GM12878 (cell line): ENCODE data around the gene TMEM63C. TPM values are rescaled to one million over a fixed set of nuclear protein-coding genes. Genes with fewer than 3 reads are reported as not detected.

Experiments
- ATAC-seq: fragments of 200-7000 bp; cut with Tn5 transposase; 3 replicates; pipeline ENCODE4 v1.9.1; 2020; ENCODE audit warnings: mild to moderate bottlenecking, moderate library complexity
- BruUV-seq: library from RNA; stranded (reverse); fragments of 400-500 nt; replicated peaks from 2 replicates; lab custom pipeline; 2021; lab: Mats Ljungman, UMichigan
- CTCF ChIA-PET: fragments of 300-600 bp; sonication (Branson Sonifier 250); formaldehyde crosslinking; extraction: SDS; loops from one replicate; lab custom pipeline; 2021; ENCODE audit warnings: inconsistent platforms; lab: Yijun Ruan, JAX
- POLR2A ChIA-PET: fragments of 350-600 bp; formaldehyde crosslinking; extraction: SDS; loops from one replicate; lab custom pipeline; 2021; ENCODE audit warnings: inconsistent platforms; lab: Charles Lee
- RAD21 ChIA-PET: fragments of 300-600 bp; sonication (Branson Sonifier 250); formaldehyde crosslinking; loops from one replicate; lab custom pipeline; 2023; ENCODE audit warnings: antibody characterized with exemption; ENCODE audit not compliant: unreplicated experiment; lab: Charles Lee
- SMC1A ChIA-PET: fragments of 300-600 bp; sonication (Branson Sonifier 250); formaldehyde crosslinking; loops from one replicate; lab custom pipeline; 2023; ENCODE audit not compliant: unreplicated experiment, uncharacterized antibody; lab: Charles Lee
- DNase-seq: peaks from one replicate; pipeline ENCODE4 v3.0.0-alpha.2; 2011; ENCODE audit warnings: low read depth, low spot score
- FAIRE-seq: peaks from 3 replicates; lab custom pipeline; 2011; peaks lifted over from hg19 to GRCh38; lab: Jason Lieb, UNC
- H2AFZ ChIP-seq: 2 replicates; pipeline ENCODE4 v1.6.0; 2011; ENCODE audit warnings: low read depth, low read length, control low read depth; ENCODE audit not compliant: control insufficient read depth
- H3K27ac ChIP-seq: 2 replicates; pipeline ENCODE4 v1.5.1; 2011; ENCODE audit warnings: control low read depth; ENCODE audit not compliant: control insufficient read depth, insufficient read depth
- H3K27me3 ChIP-seq, 2 experiments: replicated peaks in 1 of 2; 2 replicates each; pipeline versions ENCODE4 v1.6.0 to v1.6.1; 2011; ENCODE audit warnings: low read length in 1 of 2; ENCODE audit not compliant: control insufficient read depth in 2 of 2, insufficient read depth in 2 of 2
- H3K36me3 ChIP-seq, 2 experiments: 2 replicates each; pipeline ENCODE4 v1.5.1; 2011; ENCODE audit warnings: low read length in 1 of 2; ENCODE audit not compliant: control insufficient read depth in 2 of 2, insufficient read depth in 2 of 2
- H3K4me1 ChIP-seq: 2 replicates; pipeline ENCODE4 v1.6.1; 2011; ENCODE audit warnings: mild to moderate bottlenecking, low read length, moderate library complexity, mixed read lengths; ENCODE audit not compliant: control insufficient read depth, insufficient read depth
- H3K4me2 ChIP-seq: 2 replicates; pipeline ENCODE4 v1.6.0; 2011; ENCODE audit warnings: control low read depth; ENCODE audit not compliant: control insufficient read depth, insufficient read depth
- H3K4me3 ChIP-seq: fragments of 200-600 bp; sonication (generic); 2 replicates; pipeline ENCODE4 v1.5.1; 2016
- H3K79me2 ChIP-seq: 2 replicates; pipeline ENCODE4 v1.6.0; 2011; ENCODE audit warnings: low read length; ENCODE audit not compliant: control insufficient read depth, insufficient read depth
- H3K9ac ChIP-seq: 2 replicates; pipeline ENCODE4 v1.8.0; 2011; ENCODE audit warnings: low read length, control low read depth, mixed read lengths; ENCODE audit not compliant: control insufficient read depth, insufficient read depth
- H3K9me3 ChIP-seq: replicated peaks from 3 replicates; pipeline ENCODE4 v1.5.1; 2011; ENCODE audit warnings: mild to moderate bottlenecking, low read length; ENCODE audit not compliant: control insufficient read depth, insufficient read depth
- H4K20me1 ChIP-seq: 2 replicates; pipeline ENCODE4 v1.6.0; 2011; ENCODE audit not compliant: control insufficient read depth, insufficient read depth
- BRCA1 ChIP-seq: IDR thresholded peaks from 2 replicates; pipeline ENCODE4 v1.6.1; 2011; ENCODE audit warnings: low read depth, low read length, improper control_type of control experiment
- CBX3 ChIP-seq: fragments of 200-600 bp; sonication (generic); IDR thresholded peaks from 2 replicates; pipeline ENCODE4 v1.6.1; 2016; ENCODE audit warnings: low read depth, borderline replicate concordance
- CHD4 ChIP-seq: fragments of 200-600 bp; sonication (generic); IDR thresholded peaks from 2 replicates; pipeline ENCODE4 v1.6.1; 2016; ENCODE audit warnings: mild to moderate bottlenecking
- CREB1 ChIP-seq: IDR thresholded peaks from 2 replicates; pipeline ENCODE4 v1.6.1; 2012; ENCODE audit warnings: low read depth, mild to moderate bottlenecking, inconsistent platforms
- FOS ChIP-seq: IDR thresholded peaks from 3 replicates; pipeline ENCODE4 v1.6.1; 2011; ENCODE audit warnings: borderline replicate concordance; ENCODE audit not compliant: insufficient read length; ENCODE audit errors: extremely low read depth
- IRF5 ChIP-seq: fragments of 450-650 bp; IDR thresholded peaks from 2 replicates; pipeline ENCODE4 v1.6.1; 2017; ENCODE audit warnings: borderline replicate concordance
- KDM1A ChIP-seq: fragments of 200-600 bp; sonication (generic); IDR thresholded peaks from 2 replicates; pipeline ENCODE4 v1.6.1; 2016; ENCODE audit warnings: borderline replicate concordance
- PAX5 ChIP-seq: IDR thresholded peaks from 2 replicates; pipeline ENCODE4 v1.6.1; 2011; ENCODE audit warnings: low read depth, low read length, borderline replicate concordance
- RB1 ChIP-seq: fragments of 450-650 bp; formaldehyde crosslinking; IDR thresholded peaks from 2 replicates; pipeline ENCODE4 v1.6.1; 2017; ENCODE audit warnings: mild to moderate bottlenecking, borderline replicate concordance
- RELA ChIP-seq: fragments of 450-650 bp; IDR thresholded peaks from 2 replicates; pipeline ENCODE4 v1.8.0; 2014; ENCODE audit warnings: borderline replicate concordance; ENCODE audit not compliant: partially characterized antibody
- SMAD5 ChIP-seq: IDR thresholded peaks from 2 replicates; pipeline ENCODE4 v1.6.1; 2016; ENCODE audit warnings: antibody characterized with exemption, low read depth
- SMC3 ChIP-seq: IDR thresholded peaks from 2 replicates; pipeline ENCODE4 v1.6.1; 2011; ENCODE audit warnings: low read length, improper control_type of control experiment, borderline replicate concordance
- TARDBP ChIP-seq: IDR thresholded peaks from 2 replicates; pipeline ENCODE4 v1.6.1; 2016; ENCODE audit warnings: borderline replicate concordance
- TCF12 ChIP-seq: IDR thresholded peaks from 2 replicates; pipeline ENCODE4 v1.6.1; 2011; ENCODE audit warnings: low read depth, mild to moderate bottlenecking, low read length
- ZBED1 ChIP-seq: IDR thresholded peaks from 2 replicates; pipeline ENCODE4 v1.6.1; 2016; ENCODE audit warnings: borderline replicate concordance
- ZNF384 ChIP-seq: IDR thresholded peaks from 2 replicates; pipeline ENCODE4 v1.6.1; 2012; ENCODE audit warnings: low read depth, mild to moderate bottlenecking, low read length, improper control_type of control experiment, borderline replicate concordance
- WGBS: methylation state at CpG from one replicate; pipeline ENCODE4 v1.1.6; 2016; ENCODE audit warnings: low lambda C conversion rate; ENCODE audit not compliant: insufficient replicate concordance, insufficient coverage; ENCODE audit errors: missing lambda C conversion rate; 5-methylcytosine and 5-hydroxymethylcytosine counted together
- in situ Hi-C: fragments of 300-500 bp; cut with MboI; formaldehyde crosslinking; loops from 9 replicates; pipeline ENCODE4 v1.14.3; 2018; ENCODE audit warnings: mixed read lengths
- intact Hi-C: fragments of 100-400 bp; cut with micrococcal nuclease; formaldehyde crosslinking; loops from one replicate; pipeline ENCODE4 v1.14.2; 2022; ENCODE audit not compliant: unreplicated experiment
- polyA plus RNA-seq, 11 experiments: library from polyadenylated mRNA; depleted of rRNA in 4 of 11; unstranded in 6 of 11; stranded (reverse) in 5 of 11; fragments of >200 nt; fragmentation: Nextera tagmentation in 4 of 11; fragmentation: Illumina TruSeq in 1 of 11; extraction: Ambion mirVana in 4 of 11; extraction: Trizol in 1 of 11; gene quantifications; 1 replicate in 1 of 11; 2 replicates in 10 of 11; pipeline versions ENCODE4 v1.2.1 to v1.2.3, GENCODE V29; 2011 to 2016; ENCODE audit warnings: inconsistent platforms in 2 of 11, missing spikeins in 2 of 11, low read depth in 1 of 11
- total RNA-seq, 4 experiments: library from RNA; depleted of rRNA in 3 of 4; stranded (reverse); fragments of >200 nt in 3 of 4; fragmentation: Illumina TruSeq in 1 of 4; extraction: Trizol in 1 of 4; gene quantifications; 2 replicates each; pipeline versions ENCODE4 v1.2.1 to v1.2.3, GENCODE V29; 2013 to 2021

The TMEM63C gene
- total and polyA plus RNA-seq, 10 of the 15 experiments (the other 5 are each of a cell fraction or from before 2014, with no cell fraction given) = 0.06 to 1.3 (median 0.39) TPM; not detected in 4

- H2AFZ ChIP-seq = no peak overlapping the region
- intact Hi-C loops (no loop called here), in situ Hi-C loops (no loop called here)
- no TSS peak for BruUV-seq
- H3K4me2 ChIP-seq = no peak overlapping the region
- H4K20me1 ChIP-seq = no peaks in the 10 kb centered on the region
- no peak overlapping the region for H3K9ac ChIP-seq
- H3K9me3 ChIP-seq = no peaks in the 10 kb centered on the region
- ChIA-PET POLR2A (no interaction called here), CTCF (no interaction called here), RAD21 (no interaction called here), SMC1A (no interaction called here)
- no peak overlapping the region for H3K27ac ChIP-seq
- DNase-seq (no peak), FAIRE-seq (no peak), ATAC-seq (no peak)
- 25% methylated on average over 9 of the region's 11 CpGs for WGBS
- no peak overlapping the region for H3K4me3 ChIP-seq
- TF ChIP-seq SMAD5 (no peak), ZNF384 (no peak), CHD4 (no peak)
- peaks cover 0 to 5% of the 10 kb centered on the region in 2 experiments; a peak in 3 of 4 replicates for H3K27me3 ChIP-seq
- H3K79me2 ChIP-seq = no peaks in the 10 kb centered on the region
- H3K4me1 ChIP-seq = no peaks in the 10 kb centered on the region
- no peaks in the 10 kb centered on the region for H3K36me3 ChIP-seq
Observed at GRCh38 chr14:77259025-77259715, 77.6 kb downstream of the TMEM63C start.

GRCh38 chr14:77260199-77260598, 78.6 kb downstream of the TMEM63C start:
- ChIA-PET POLR2A (no interaction called here), SMC1A (no interaction called here), CTCF (no interaction called here), RAD21 (no interaction called here)
- TF ChIP-seq RELA = no peak
- no peak for TF ChIP-seq RB1
- no peak for TF ChIP-seq BRCA1
- TF ChIP-seq TARDBP = no peak
- TF ChIP-seq PAX5 = no peak
- no peak for TF ChIP-seq CBX3
- no peak for TF ChIP-seq IRF5
- no peak for TF ChIP-seq SMC3
- TF ChIP-seq KDM1A = no peak
- TF ChIP-seq CREB1 = no peak
- no peak for TF ChIP-seq FOS
- no peak for TF ChIP-seq CHD4
- TF ChIP-seq TCF12 = no peak
- TF ChIP-seq ZBED1 = no peak
- intact Hi-C loops = no loop called here
- in situ Hi-C loops = no loop called here
- H3K27me3 ChIP-seq = peaks cover 0 to 5% of the 10 kb centered on the region in 2 experiments; a peak in 3 of 4 replicates
- no peaks in the 10 kb centered on the region for H3K4me1 ChIP-seq
- H3K36me3 ChIP-seq = no peaks in the 10 kb centered on the region
- no peaks in the 10 kb centered on the region for H4K20me1 ChIP-seq
- DNase-seq (no peak), ATAC-seq (no peak), FAIRE-seq (no peak)
- H3K4me2 ChIP-seq = no peak overlapping the region
- WGBS = 52% methylated on average over 11 of the region's 11 CpGs
- no peaks in the 10 kb centered on the region for H3K9me3 ChIP-seq
- no peak overlapping the region for H3K27ac ChIP-seq
- no peak overlapping the region for H3K9ac ChIP-seq
- H3K4me3 ChIP-seq = no peak overlapping the region
- H2AFZ ChIP-seq = no peak overlapping the region
- BruUV-seq = no TSS peak
- no peaks in the 10 kb centered on the region for H3K79me2 ChIP-seq
